ENCODE measurements around the gene LRP11. TPM values are rescaled to one million over a fixed set of nuclear protein-coding genes. Genes with fewer than 3 reads are reported as not detected.
"Not testable (repeated sequence)": the region's sequence is repeated elsewhere in the genome, so short reads cannot be mapped to it uniquely, and the experiment has no call there.

LRP11 gene
- polyA plus RNA-seq = 10 to 100 TPM in 2 of 4 donors, 1 to 10 TPM in 1, not detected in 1; 2.2 to 32.1 (median 19.7) TPM
- long read RNA-seq, donor 1, transcript LRP11-201 (7 exons, 3,260 nt) = major isoform, 16 of 19 reads
- long read RNA-seq, donor 1, partial matches to known transcripts = 0 of 19 reads
- long read RNA-seq, donor 1, other reads (novel, unspliced or antisense) = 0 of 19 reads
- long read RNA-seq, donor 2, partial matches to known transcripts = 0 of 3 reads
- long read RNA-seq, donor 2, other reads (novel, unspliced or antisense) = 0 of 3 reads
- long read RNA-seq, donor 3, partial matches to known transcripts = 0 of 3 reads
- long read RNA-seq, donor 3, other reads (novel, unspliced or antisense) = 0 of 3 reads
- long read RNA-seq, donor 4, partial matches to known transcripts = 0 of 1 reads
- long read RNA-seq, donor 4, other reads (novel, unspliced or antisense) = 0 of 1 reads
- long read RNA-seq, donor 5 = 0 reads
- long read RNA-seq, donor 6, partial matches to known transcripts = 0 of 4 reads
- long read RNA-seq, donor 6, other reads (novel, unspliced or antisense) = 0 of 4 reads
- long read RNA-seq, donor 7, partial matches to known transcripts = 0 of 4 reads
- long read RNA-seq, donor 7, other reads (novel, unspliced or antisense) = 0 of 4 reads
- long read RNA-seq, donor 8 = 0 reads
- long read RNA-seq, donor 9, partial matches to known transcripts = 0 of 3 reads
- long read RNA-seq, donor 9, other reads (novel, unspliced or antisense) = 0 of 3 reads
- long read RNA-seq, donor 10, transcript LRP11-201 (7 exons, 3,260 nt) = major isoform, 14 of 14 reads
- long read RNA-seq, donor 10, partial matches to known transcripts = 0 of 14 reads
- long read RNA-seq, donor 10, other reads (novel, unspliced or antisense) = 0 of 14 reads

- Histone ChIP-seq H3K4me3 (ENCODE audit: low read depth in 1 of 3, low read length in 3 of 3) (peak within 1 kb of the TSS; percentile 48 to 83 (median 68)), H3K36me3 (ENCODE audit: control insufficient read depth in 3 of 3, insufficient read depth in 2 of 3, low read depth in 1 of 3, low read length in 3 of 3) (peaks cover 0 to 7% (median 0%) of the 10 kb centered on the region in 3 donors), H3K9me3 (ENCODE audit: control insufficient read depth in 2 of 2, insufficient read depth in 1 of 2, low read depth in 1 of 2, low read length in 1 of 2) (no peaks in the 10 kb centered on the region), H3K27me3 (ENCODE audit: control insufficient read depth in 3 of 3, insufficient read depth in 3 of 3, low read length in 3 of 3) (no peaks in the 10 kb centered on the region), H3K27ac (ENCODE audit: low read depth in 1 of 3, low read length in 2 of 3) (peak within 1 kb of the TSS; percentile 91 to 96 (median 92)), H3K4me1 (ENCODE audit: control insufficient read depth in 3 of 3, insufficient read depth in 2 of 3, low read depth in 1 of 3, low read length in 2 of 3) (peaks cover 0 to 15% (median 4%) of the 10 kb centered on the region in 3 donors)
- FAIRE-seq = no peak
- WGBS, 3 donors = 0% methylated on average over 47 to 110 of the region's 110 CpGs
- peak; percentile 92 to 95 for DNase-seq
These were observed at the start of gene LRP11 for GRCh38 chr6:149863698-149864577. TSS of gene LRP11 (minus strand) at chr6:149864359. CDS start at chr6:149864020, 339 bp downstream.

- DNase-seq = no peak
- H3K27ac ChIP-seq (ENCODE audit: low read depth in 1 of 3, low read length in 2 of 3) = no peak overlapping the region
- WGBS, 3 donors = 65 to 69% (median 67%) methylated on average over 9 of the region's 9 CpGs
- no peak overlapping the region for H3K4me3 ChIP-seq (ENCODE audit: low read depth in 1 of 3, low read length in 3 of 3)
- H3K9me3 ChIP-seq (ENCODE audit: control insufficient read depth in 2 of 2, insufficient read depth in 1 of 2, low read depth in 1 of 2, low read length in 1 of 2) = peaks cover 0 to 5% of the 10 kb centered on the region in 2 donors
- no peak for FAIRE-seq
- peaks cover 0 to 3% (median 0%) of the 10 kb centered on the region in 3 donors for H3K27me3 ChIP-seq (ENCODE audit: control insufficient read depth in 3 of 3, insufficient read depth in 3 of 3, low read length in 3 of 3)
- no peaks in the 10 kb centered on the region for H3K4me1 ChIP-seq (ENCODE audit: control insufficient read depth in 3 of 3, insufficient read depth in 2 of 3, low read depth in 1 of 3, low read length in 2 of 3)
- no peaks in the 10 kb centered on the region for H3K36me3 ChIP-seq (ENCODE audit: control insufficient read depth in 3 of 3, insufficient read depth in 2 of 3, low read depth in 1 of 3, low read length in 3 of 3)
These were observed 49.5 kb upstream of the LRP11 start for GRCh38 chr6:149913540-149914240.

- FAIRE-seq = no peak
- Histone ChIP-seq H3K4me1 (ENCODE audit: control insufficient read depth in 3 of 3, insufficient read depth in 2 of 3, low read depth in 1 of 3, low read length in 2 of 3) (no peaks in the 10 kb centered on the region), H3K27ac (ENCODE audit: low read depth in 1 of 3, low read length in 2 of 3) (no peak overlapping the region), H3K27me3 (ENCODE audit: control insufficient read depth in 3 of 3, insufficient read depth in 3 of 3, low read length in 3 of 3) (peaks cover 0 to 3% (median 0%) of the 10 kb centered on the region in 3 donors), H3K36me3 (ENCODE audit: control insufficient read depth in 3 of 3, insufficient read depth in 2 of 3, low read depth in 1 of 3, low read length in 3 of 3) (no peaks in the 10 kb centered on the region), H3K4me3 (ENCODE audit: low read depth in 1 of 3, low read length in 3 of 3) (no peak overlapping the region), H3K9me3 (ENCODE audit: control insufficient read depth in 2 of 2, insufficient read depth in 1 of 2, low read depth in 1 of 2, low read length in 1 of 2) (peaks cover 0 to 9% of the 10 kb centered on the region in 2 donors)
- no peak for DNase-seq
- 65 to 68% (median 66%) methylated on average over 2 of the region's 2 CpGs for WGBS, 3 donors
These were observed 48.9 kb upstream of the LRP11 start for GRCh38 chr6:149913085-149913484.

- not testable (repeated sequence) for FAIRE-seq
These were observed 48.5 kb upstream of the LRP11 start for GRCh38 chr6:149912680-149913079.

GRCh38 chr6:149910721-149911151 lies 46.6 kb upstream of the LRP11 start:
- DNase-seq (no peak), FAIRE-seq (no peak)
- Histone ChIP-seq H3K36me3 (ENCODE audit: control insufficient read depth in 3 of 3, insufficient read depth in 2 of 3, low read depth in 1 of 3, low read length in 3 of 3) (no peaks in the 10 kb centered on the region), H3K9me3 (ENCODE audit: control insufficient read depth in 2 of 2, insufficient read depth in 1 of 2, low read depth in 1 of 2, low read length in 1 of 2) (peaks cover 0 to 9% of the 10 kb centered on the region in 2 donors), H3K27me3 (ENCODE audit: control insufficient read depth in 3 of 3, insufficient read depth in 3 of 3, low read length in 3 of 3) (no peaks in the 10 kb centered on the region), H3K27ac (ENCODE audit: low read depth in 1 of 3, low read length in 2 of 3) (no peak overlapping the region), H3K4me1 (ENCODE audit: control insufficient read depth in 3 of 3, insufficient read depth in 2 of 3, low read depth in 1 of 3, low read length in 2 of 3) (no peaks in the 10 kb centered on the region), H3K4me3 (ENCODE audit: low read depth in 1 of 3, low read length in 3 of 3) (no peak overlapping the region)
- 91 to 95% (median 94%) methylated on average over 23 of the region's 23 CpGs for WGBS, 3 donors

More at GRCh38 chr6:149912680-149913079, 48.5 kb upstream of the LRP11 start:
- H3K4me3 ChIP-seq (ENCODE audit: low read depth in 1 of 3, low read length in 3 of 3); DNase-seq; H3K27ac ChIP-seq (ENCODE audit: low read depth in 1 of 3, low read length in 2 of 3); H3K4me1 ChIP-seq (ENCODE audit: control insufficient read depth in 3 of 3, insufficient read depth in 2 of 3, low read depth in 1 of 3, low read length in 2 of 3); H3K27me3 ChIP-seq (ENCODE audit: control insufficient read depth in 3 of 3, insufficient read depth in 3 of 3, low read length in 3 of 3); H3K36me3 ChIP-seq (ENCODE audit: control insufficient read depth in 3 of 3, insufficient read depth in 2 of 3, low read depth in 1 of 3, low read length in 3 of 3); H3K9me3 ChIP-seq (ENCODE audit: control insufficient read depth in 2 of 2, insufficient read depth in 1 of 2, low read depth in 1 of 2, low read length in 1 of 2): not testable (repeated sequence)
- 73 to 75% (median 75%) methylated on average over 2 to 3 of the region's 3 CpGs for WGBS, 3 donors

GRCh38 chr6:149909701-149910470 lies 45.7 kb upstream of the LRP11 start:
- Histone ChIP-seq H3K4me3 (ENCODE audit: low read depth in 1 of 3, low read length in 3 of 3) (no peak overlapping the region), H3K36me3 (ENCODE audit: control insufficient read depth in 3 of 3, insufficient read depth in 2 of 3, low read depth in 1 of 3, low read length in 3 of 3) (no peaks in the 10 kb centered on the region), H3K27ac (ENCODE audit: low read depth in 1 of 3, low read length in 2 of 3) (no peak overlapping the region), H3K4me1 (ENCODE audit: control insufficient read depth in 3 of 3, insufficient read depth in 2 of 3, low read depth in 1 of 3, low read length in 2 of 3) (no peaks in the 10 kb centered on the region), H3K9me3 (ENCODE audit: control insufficient read depth in 2 of 2, insufficient read depth in 1 of 2, low read depth in 1 of 2, low read length in 1 of 2) (peaks cover 0 to 9% of the 10 kb centered on the region in 2 donors), H3K27me3 (ENCODE audit: control insufficient read depth in 3 of 3, insufficient read depth in 3 of 3, low read length in 3 of 3) (no peaks in the 10 kb centered on the region)
- DNase-seq = no peak
- no peak for FAIRE-seq
- 82 to 94% (median 87%) methylated on average over 9 of the region's 9 CpGs for WGBS, 3 donors

- H3K27ac ChIP-seq (ENCODE audit: low read depth in 1 of 3, low read length in 2 of 3); H3K36me3 ChIP-seq (ENCODE audit: control insufficient read depth in 3 of 3, insufficient read depth in 2 of 3, low read depth in 1 of 3, low read length in 3 of 3); H3K4me3 ChIP-seq (ENCODE audit: low read depth in 1 of 3, low read length in 3 of 3); FAIRE-seq; H3K4me1 ChIP-seq (ENCODE audit: control insufficient read depth in 3 of 3, insufficient read depth in 2 of 3, low read depth in 1 of 3, low read length in 2 of 3); H3K27me3 ChIP-seq (ENCODE audit: control insufficient read depth in 3 of 3, insufficient read depth in 3 of 3, low read length in 3 of 3); DNase-seq; H3K9me3 ChIP-seq (ENCODE audit: control insufficient read depth in 2 of 2, insufficient read depth in 1 of 2, low read depth in 1 of 2, low read length in 1 of 2): not testable (repeated sequence)
- WGBS, 3 donors = 72 to 76% (median 72%) methylated on average over 4 of the region's 4 CpGs
These were observed 44.3 kb upstream of the LRP11 start for GRCh38 chr6:149908480-149908879.

Measured in small intestine (tissue), 16 donors.